ENCODE results near the gene IGF2BP3.

DNA sequence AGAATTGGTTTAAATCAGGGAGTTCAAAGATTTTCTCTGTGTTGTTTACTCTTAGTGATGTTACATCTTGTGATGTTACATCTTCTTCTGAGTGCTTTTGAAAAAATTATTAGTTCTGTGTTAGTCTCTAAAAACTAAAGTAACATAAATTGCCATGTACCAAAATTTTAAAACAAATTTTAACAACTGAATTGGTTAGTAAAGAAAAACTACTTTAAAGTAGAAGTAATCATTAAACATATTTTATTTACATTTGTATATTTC lies 5.2 kb upstream of the IGF2BP3 start:
- no peak for TF ChIP-seq POLR2A (IDR thresholded peaks at IDR 0.05; ENCODE audit: low read depth, low read length)
- no peak for TF ChIP-seq TAF1 (IDR thresholded peaks at IDR 0.05; ENCODE audit: low read depth, low read length)
- no peak for TF ChIP-seq POLR2AphosphoS5 (IDR thresholded peaks at IDR 0.05; ENCODE audit: low read depth, low read length)
- no peak for TF ChIP-seq PAX5 (IDR thresholded peaks at IDR 0.05; ENCODE audit: insufficient read depth, low read length, severe bottlenecking)

All from GM12891 (cell line).